Measurements from ENCODE around the gene SPTBN1.

DNA sequence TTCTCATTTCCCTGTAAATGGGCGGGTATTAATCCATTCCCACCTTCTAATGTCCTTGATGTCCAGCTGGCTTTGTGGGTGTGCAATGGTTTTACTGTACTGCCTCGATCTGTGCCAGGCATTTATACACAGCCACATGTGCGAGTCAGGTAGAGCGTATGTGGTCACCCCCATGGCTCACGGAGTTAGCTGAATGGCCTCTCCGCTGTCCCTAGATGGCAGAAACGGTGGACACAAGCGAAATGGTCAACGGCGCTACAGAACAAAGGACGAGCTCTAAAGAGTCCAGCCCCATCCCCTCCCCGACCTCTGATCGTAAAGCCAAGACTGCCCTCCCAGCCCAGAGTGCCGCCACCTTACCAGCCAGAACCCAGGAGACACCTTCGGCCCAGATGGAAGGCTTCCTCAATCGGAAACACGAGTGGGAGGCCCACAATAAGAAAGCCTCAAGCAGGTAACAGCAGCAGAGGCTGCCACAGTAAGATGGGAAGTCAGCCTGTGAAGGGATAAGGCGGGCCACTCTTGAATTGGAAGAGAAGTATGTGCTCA is 208.2 kb downstream of the SPTBN1 start:
- TF ChIP-seq, protein P1, sequence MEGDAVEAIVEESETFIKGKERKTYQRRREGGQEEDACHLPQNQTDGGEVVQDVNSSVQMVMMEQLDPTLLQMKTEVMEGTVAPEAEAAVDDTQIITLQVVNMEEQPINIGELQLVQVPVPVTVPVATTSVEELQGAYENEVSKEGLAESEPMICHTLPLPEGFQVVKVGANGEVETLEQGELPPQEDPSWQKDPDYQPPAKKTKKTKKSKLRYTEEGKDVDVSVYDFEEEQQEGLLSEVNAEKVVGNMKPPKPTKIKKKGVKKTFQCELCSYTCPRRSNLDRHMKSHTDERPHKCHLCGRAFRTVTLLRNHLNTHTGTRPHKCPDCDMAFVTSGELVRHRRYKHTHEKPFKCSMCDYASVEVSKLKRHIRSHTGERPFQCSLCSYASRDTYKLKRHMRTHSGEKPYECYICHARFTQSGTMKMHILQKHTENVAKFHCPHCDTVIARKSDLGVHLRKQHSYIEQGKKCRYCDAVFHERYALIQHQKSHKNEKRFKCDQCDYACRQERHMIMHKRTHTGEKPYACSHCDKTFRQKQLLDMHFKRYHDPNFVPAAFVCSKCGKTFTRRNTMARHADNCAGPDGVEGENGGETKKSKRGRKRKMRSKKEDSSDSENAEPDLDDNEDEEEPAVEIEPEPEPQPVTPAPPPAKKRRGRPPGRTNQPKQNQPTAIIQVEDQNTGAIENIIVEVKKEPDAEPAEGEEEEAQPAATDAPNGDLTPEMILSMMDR (conservative IDR thresholded peaks at IDR 0.05; ENCODE audit: low read depth, low read length) = no peak
- TF ChIP-seq RFX5 (IDR thresholded peaks at IDR 0.05; ENCODE audit: low read depth, low read length) (no peak), POLR2A (IDR thresholded peaks at IDR 0.05; ENCODE audit: low read depth, low read length) (no peak), RAD21 (IDR thresholded peaks at IDR 0.05; ENCODE audit: low read length) (no peak), CHD1 (IDR thresholded peaks at IDR 0.05; ENCODE audit: low read depth, low read length) (no peak), CEBPB (IDR thresholded peaks at IDR 0.05; ENCODE audit: low read depth, low read length) (no peak), MAFK (IDR thresholded peaks at IDR 0.05; ENCODE audit: low read depth, low read length) (no peak), BHLHE40 (IDR thresholded peaks at IDR 0.05; ENCODE audit: low read depth, low read length) (no peak), MXI1 (IDR thresholded peaks at IDR 0.05; ENCODE audit: borderline replicate concordance, low read depth, low read length) (no peak), USF2 (IDR thresholded peaks at IDR 0.05; ENCODE audit: low read depth, low read length) (no peak), SMC3 (IDR thresholded peaks at IDR 0.05; ENCODE audit: low read depth, low read length) (no peak)

Measured in IMR-90 (cell line).